ENCODE measurements around the gene SLC37A4. TPM values are rescaled to one million over a fixed set of nuclear protein-coding genes. Genes with fewer than 3 reads are reported as not detected.
A peak's percentile ranks its signal among the peaks of the same experiment; 100 is the strongest.

SLC37A4 gene
- polyA plus RNA-seq, 2 of the 4 experiments (the other 2 are of a cell fraction) = 15.5 to 21.2 TPM

GRCh38 chr11:119067371-119068222, 36.9 kb upstream of the SLC37A4 start, which contains the start of gene VPS11 (continued):
- peak; percentile 52; the same call in 1 of the 2 replicates for TF ChIP-seq PBX3 (IDR thresholded peaks at IDR 0.05)
- no peak for TF ChIP-seq HOXB13 (CRISPR knock-in tag; IDR thresholded peaks at IDR 0.05; ENCODE audit: low read depth)
- no peak for TF ChIP-seq POLR2AphosphoS2 (conservative IDR thresholded peaks at IDR 0.05; ENCODE audit: low read length)
- TF ChIP-seq, protein P1, sequence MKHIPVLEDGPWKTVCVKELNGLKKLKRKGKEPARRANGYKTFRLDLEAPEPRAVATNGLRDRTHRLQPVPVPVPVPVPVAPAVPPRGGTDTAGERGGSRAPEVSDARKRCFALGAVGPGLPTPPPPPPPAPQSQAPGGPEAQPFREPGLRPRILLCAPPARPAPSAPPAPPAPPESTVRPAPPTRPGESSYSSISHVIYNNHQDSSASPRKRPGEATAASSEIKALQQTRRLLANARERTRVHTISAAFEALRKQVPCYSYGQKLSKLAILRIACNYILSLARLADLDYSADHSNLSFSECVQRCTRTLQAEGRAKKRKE (CRISPR knock-in tag; IDR thresholded peaks at IDR 0.05; ENCODE audit: low read depth) = no peak
- no peak for TF ChIP-seq ZC3H11A (IDR thresholded peaks at IDR 0.05)
- TF ChIP-seq KDM1A (IDR thresholded peaks at IDR 0.05; ENCODE audit: low read depth) = no peak
- no peak for TF ChIP-seq CTCF (IDR thresholded peaks at IDR 0.05)
- peak; percentile 78; the same call in 1 of the 2 replicates for TF ChIP-seq MAX (IDR thresholded peaks at IDR 0.05)
- no peak for TF ChIP-seq SMC3 (IDR thresholded peaks at IDR 0.05)
- peak; percentile 98 for TF ChIP-seq KDM5A (IDR thresholded peaks at IDR 0.05)
- peak; percentile 99 for TF ChIP-seq USF2 (IDR thresholded peaks at IDR 0.05)
- TF ChIP-seq ZNF302 (CRISPR knock-in tag; IDR thresholded peaks at IDR 0.05) = no peak

DNA sequence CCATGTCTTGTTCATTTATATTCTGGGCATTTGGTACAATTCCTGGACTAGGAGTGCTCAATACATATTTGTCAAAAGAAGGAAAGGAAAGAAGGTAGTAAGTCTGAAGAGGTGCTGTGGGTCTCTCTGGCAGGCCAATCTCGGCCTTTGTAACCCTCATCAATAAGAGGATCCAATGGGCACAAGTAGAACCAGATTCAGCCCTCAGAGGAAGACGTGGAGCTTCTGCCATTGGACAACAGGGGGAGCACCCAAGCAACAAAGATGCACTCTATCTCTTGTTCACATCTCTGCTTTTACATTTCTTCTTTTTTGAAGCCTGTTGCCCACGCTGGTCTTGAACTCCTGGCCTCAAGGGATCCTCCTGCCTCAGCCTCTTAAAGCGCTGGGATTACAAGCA, 34.7 kb upstream of the SLC37A4 start:
- Histone ChIP-seq H3K4me3 (no peak overlapping the region), H3K4me1 (peaks cover 7% of the 10 kb centered on the region), H3K9me3 (no peaks in the 10 kb centered on the region), H3K27ac (no peak overlapping the region), H3K4me2 (no peak overlapping the region)
- ChIA-PET CTCF (interaction anchor here (1.0 to 1.3 kb wide), 4 partner anchors 8 to 34 kb away, joined by 3 to 4 read pairs (median 3); no protein-coding TSS in a partner anchor), POLR2A (interaction anchor here (1.0 kb wide), 1 partner anchor 47 kb away, joined by 3 read pairs; the partner anchor contains the start of genes RPS25 and TRAPPC4)
- DNase-seq (ENCODE audit: low read depth in 1 of 2, low spot score in 1 of 2) (peak; percentile 36 to 52), FAIRE-seq (no peak), ATAC-seq (peak; percentile 64 to 67; a peak in 4 of 6 replicates)
- WGBS (ENCODE audit: missing lambda C conversion rate) = 41% methylated on average over 4 of the region's 4 CpGs
- TF ChIP-seq HEYL (CRISPR knock-in tag; IDR thresholded peaks at IDR 0.05) (no peak), MAZ (IDR thresholded peaks at IDR 0.05; ENCODE audit: borderline replicate concordance, low read depth, low read length) (no peak), HOXB5 (CRISPR knock-in tag; IDR thresholded peaks at IDR 0.05) (no peak), NFE2L2 (conservative IDR thresholded peaks at IDR 0.05; ENCODE audit: low read length) (no peak), PBX3 (IDR thresholded peaks at IDR 0.05) (no peak), ZNF302 (CRISPR knock-in tag; IDR thresholded peaks at IDR 0.05) (no peak), RAD21 (conservative IDR thresholded peaks at IDR 0.05 in 1 of 2, IDR thresholded peaks at IDR 0.05 in 1 of 2) (peak in 1 of 2 experiments; percentile 29; a peak in 1 of 5 replicates), ZSCAN20 (CRISPR knock-in tag; IDR thresholded peaks at IDR 0.05) (no peak), RFX5 (IDR thresholded peaks at IDR 0.05) (no peak), MAX (IDR thresholded peaks at IDR 0.05) (no peak), MAFK (IDR thresholded peaks at IDR 0.05; ENCODE audit: partially characterized antibody) (no peak), PHF8 (IDR thresholded peaks at IDR 0.05; ENCODE audit: borderline replicate concordance, low read depth) (no peak), SMC3 (IDR thresholded peaks at IDR 0.05) (peak; percentile 27; the same call in 1 of the 3 replicates), FOXS1 (CRISPR knock-in tag; IDR thresholded peaks at IDR 0.05) (no peak)
- TF ChIP-seq, protein P2, sequence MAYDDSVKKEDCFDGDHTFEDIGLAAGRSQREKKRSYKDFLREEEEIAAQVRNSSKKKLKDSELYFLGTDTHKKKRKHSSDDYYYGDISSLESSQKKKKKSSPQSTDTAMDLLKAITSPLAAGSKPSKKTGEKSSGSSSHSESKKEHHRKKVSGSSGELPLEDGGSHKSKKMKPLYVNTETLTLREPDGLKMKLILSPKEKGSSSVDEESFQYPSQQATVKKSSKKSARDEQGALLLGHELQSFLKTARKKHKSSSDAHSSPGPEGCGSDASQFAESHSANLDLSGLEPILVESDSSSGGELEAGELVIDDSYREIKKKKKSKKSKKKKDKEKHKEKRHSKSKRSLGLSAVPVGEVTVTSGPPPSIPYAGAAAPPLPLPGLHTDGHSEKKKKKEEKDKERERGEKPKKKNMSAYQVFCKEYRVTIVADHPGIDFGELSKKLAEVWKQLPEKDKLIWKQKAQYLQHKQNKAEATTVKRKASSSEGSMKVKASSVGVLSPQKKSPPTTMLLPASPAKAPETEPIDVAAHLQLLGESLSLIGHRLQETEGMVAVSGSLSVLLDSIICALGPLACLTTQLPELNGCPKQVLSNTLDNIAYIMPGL (CRISPR knock-in tag; IDR thresholded peaks at IDR 0.05; ENCODE audit: borderline replicate concordance) = no peak
- TF ChIP-seq, protein P1 (CRISPR knock-in tag; IDR thresholded peaks at IDR 0.05; ENCODE audit: low read depth) = no peak

All from A549 (cell line).